Lower lobe of right lung (tissue), 2 donors: ENCODE results near the gene MAGEA1. TPM values are rescaled to one million over a fixed set of nuclear protein-coding genes. Genes with fewer than 3 reads are reported as not detected.

Source experiments
- ATAC-seq, 2 donors: fragments of 200-7000 bp; cut with Tn5 transposase; one replicate each; pipeline ENCODE4 v1.9.1; 2020 to 2022; ENCODE audit warnings: mild to moderate bottlenecking in 2 of 2, moderate library complexity in 2 of 2
- DNase-seq: peaks from one replicate; pipeline ENCODE4 v3.0.0-alpha.2; 2020
- H3K27ac ChIP-seq: fragments of 200-600 bp; one replicate; pipeline ENCODE4 v1.8.0; 2022
- H3K27me3 ChIP-seq: fragments of 200-600 bp; one replicate; pipeline ENCODE4 v1.8.0; 2022; ENCODE audit warnings: low read depth
- H3K36me3 ChIP-seq: fragments of 200-600 bp; one replicate; pipeline ENCODE4 v1.8.0; 2022; ENCODE audit warnings: mild to moderate bottlenecking
- H3K4me1 ChIP-seq: fragments of 200-600 bp; one replicate; pipeline ENCODE4 v1.8.0; 2022
- H3K4me3 ChIP-seq: fragments of 200-600 bp; one replicate; pipeline ENCODE4 v1.8.0; 2022; ENCODE audit warnings: mild to moderate bottlenecking
- H3K9me3 ChIP-seq: fragments of 200-600 bp; one replicate; pipeline ENCODE4 v1.8.0; 2022
- intact Hi-C: fragments of 100-400 bp; cut with DNase I; formaldehyde crosslinking; loops from one replicate; pipeline ENCODE4 v1.11.0; 2022
- total RNA-seq: library from RNA; stranded (reverse); fragmentation: NEBNext Ultra II Directional; extraction: Animal tissue kit (Norgen Biotek cat#: 25700); gene quantifications from one replicate; pipeline ENCODE4 v1.2.1, GENCODE V29; 2021
- TF ChIP-seq, protein P1 (sequence below): fragments of 200-600 bp; IDR thresholded peaks from one replicate; pipeline ENCODE4 v1.8.0; 2022; ENCODE audit warnings: antibody characterized with exemption, mild to moderate bottlenecking
- donor health status: DM: no; HTN: yes; CAD: no; lungs with severe emphysema.

The MAGEA1 gene
- total RNA-seq, 1 donor from 2014 or later: not detected

- Histone ChIP-seq H3K27ac (no peak overlapping the region), H3K4me1 (no peaks in the 10 kb centered on the region), H3K27me3 (no peaks in the 10 kb centered on the region), H3K4me3 (peak overlapping the region; percentile 21), H3K9me3 (no peaks in the 10 kb centered on the region), H3K36me3 (no peaks in the 10 kb centered on the region)
- intact Hi-C loops: no loop called here
- ATAC-seq (peak; percentile 71 to 84), DNase-seq (peak; percentile 51)
- TF ChIP-seq, protein P1, sequence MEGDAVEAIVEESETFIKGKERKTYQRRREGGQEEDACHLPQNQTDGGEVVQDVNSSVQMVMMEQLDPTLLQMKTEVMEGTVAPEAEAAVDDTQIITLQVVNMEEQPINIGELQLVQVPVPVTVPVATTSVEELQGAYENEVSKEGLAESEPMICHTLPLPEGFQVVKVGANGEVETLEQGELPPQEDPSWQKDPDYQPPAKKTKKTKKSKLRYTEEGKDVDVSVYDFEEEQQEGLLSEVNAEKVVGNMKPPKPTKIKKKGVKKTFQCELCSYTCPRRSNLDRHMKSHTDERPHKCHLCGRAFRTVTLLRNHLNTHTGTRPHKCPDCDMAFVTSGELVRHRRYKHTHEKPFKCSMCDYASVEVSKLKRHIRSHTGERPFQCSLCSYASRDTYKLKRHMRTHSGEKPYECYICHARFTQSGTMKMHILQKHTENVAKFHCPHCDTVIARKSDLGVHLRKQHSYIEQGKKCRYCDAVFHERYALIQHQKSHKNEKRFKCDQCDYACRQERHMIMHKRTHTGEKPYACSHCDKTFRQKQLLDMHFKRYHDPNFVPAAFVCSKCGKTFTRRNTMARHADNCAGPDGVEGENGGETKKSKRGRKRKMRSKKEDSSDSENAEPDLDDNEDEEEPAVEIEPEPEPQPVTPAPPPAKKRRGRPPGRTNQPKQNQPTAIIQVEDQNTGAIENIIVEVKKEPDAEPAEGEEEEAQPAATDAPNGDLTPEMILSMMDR: no peak
These were observed 46.5 kb downstream of the MAGEA1 start for GRCh38 chrX:153225438-153226098.

- Histone ChIP-seq H3K4me3 (peak overlapping the region; percentile 30), H3K27ac (peak overlapping the region; percentile 18), H3K4me1 (no peaks in the 10 kb centered on the region), H3K9me3 (no peaks in the 10 kb centered on the region), H3K36me3 (no peaks in the 10 kb centered on the region), H3K27me3 (no peaks in the 10 kb centered on the region)
- TF ChIP-seq, protein P1: no peak
- peak; percentile 94 to 98 for ATAC-seq
- DNase-seq: peak; percentile 86
- intact Hi-C loops: no loop called here
These were observed 47.5 kb downstream of the MAGEA1 start for GRCh38 chrX:153226344-153227185.

Other genes starting within 250 kb of the MAGEA1 start
- gene PNMA5, start 185.2 kb upstream of the MAGEA1 start, total RNA-seq: 0.18 TPM
- gene PNMA3, start 122.8 kb upstream of the MAGEA1 start, total RNA-seq: 0.41 TPM
- gene PNMA6A, start 106.8 kb upstream of the MAGEA1 start, total RNA-seq: 1.2 TPM
- not detected for gene PNMA6F, start 142.5 kb downstream of the MAGEA1 start, total RNA-seq
- 7.6 TPM for gene ZNF275, start 154.9 kb downstream of the MAGEA1 start, total RNA-seq
- not detected for gene PNMA6E, start 222.1 kb downstream of the MAGEA1 start, total RNA-seq
- 4.5 TPM for gene ZFP92, start 232.2 kb downstream of the MAGEA1 start, total RNA-seq